Memory B cell (primary cell): ENCODE results near the gene RIMS1.
"Not testable (repeated sequence)": the region's sequence is repeated elsewhere in the genome, so short reads cannot be mapped to it uniquely, and the experiment has no call there.

Experiments used
- ATAC-seq: fragments of 150-1000 bp; cut with Tn5 transposase; 2 replicates; pipeline ENCODE4 v1.10.0; 2021; ENCODE audit warnings: low read depth, mild to moderate bottlenecking, moderate library complexity
- DNase-seq, 2 donors: peaks; one replicate each; pipeline ENCODE4 v3.0.0; 2022; ENCODE audit warnings: low spot score in 2 of 2
- H3K27ac Mint-ChIP-seq: one replicate; pipeline ENCODE4 v1.8.0; 2022; ENCODE audit warnings: mild to moderate bottlenecking, moderate library complexity, mixed read lengths
- H3K27me3 Mint-ChIP-seq: one replicate; pipeline ENCODE4 v1.8.0; 2022; ENCODE audit warnings: mixed read lengths
- H3K36me3 Mint-ChIP-seq: one replicate; pipeline ENCODE4 v1.8.0; 2022; ENCODE audit warnings: mild to moderate bottlenecking, mixed read lengths
- H3K4me1 Mint-ChIP-seq: one replicate; pipeline ENCODE4 v1.8.0; 2022; ENCODE audit warnings: mixed read lengths
- H3K4me3 Mint-ChIP-seq: one replicate; pipeline ENCODE4 v1.8.0; 2022; ENCODE audit warnings: mild to moderate bottlenecking, moderate library complexity, mixed read lengths
- H3K9me3 Mint-ChIP-seq: one replicate; pipeline ENCODE4 v1.8.0; 2022; ENCODE audit warnings: mixed read lengths

The RIMS1 gene

DNA sequence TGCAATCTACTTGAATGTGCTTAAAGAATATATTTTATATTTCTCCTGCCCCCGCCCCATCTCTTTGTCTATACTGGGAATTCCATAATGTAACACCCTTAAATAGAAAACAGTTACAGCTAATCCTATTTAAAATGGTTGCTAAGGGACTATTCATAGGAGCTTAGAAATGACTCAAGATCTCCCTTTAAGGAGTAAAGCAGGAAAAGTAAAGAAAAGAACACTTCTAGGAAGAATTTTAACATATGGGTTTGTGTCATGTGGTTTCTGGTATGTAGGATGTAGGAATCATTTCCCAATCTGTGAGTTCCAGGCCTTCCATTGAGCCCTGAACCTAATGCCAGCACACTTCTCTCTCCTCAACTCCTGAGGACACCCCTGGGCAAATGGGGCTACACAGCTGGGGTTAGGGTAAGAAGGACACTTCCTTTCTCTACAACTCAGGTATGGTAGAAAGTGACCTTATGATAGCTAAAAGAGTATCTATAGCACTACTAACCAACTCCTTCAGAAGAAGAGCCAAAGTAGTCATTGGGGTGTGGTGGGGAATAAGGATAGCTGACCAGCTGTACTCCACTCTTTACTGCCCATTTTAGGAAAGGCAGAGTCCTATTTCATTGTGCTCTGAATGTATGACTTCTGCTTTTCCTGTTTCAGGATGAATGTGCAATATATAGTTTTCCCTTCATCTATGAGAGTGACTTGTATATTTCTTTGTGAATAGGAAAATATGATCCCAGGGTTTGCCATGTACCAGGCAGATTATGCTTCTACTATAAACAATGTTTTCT lies 27.3 kb downstream of the RIMS1 start:
- H3K4me3 Mint-ChIP-seq: no peak overlapping the region
- no peaks in the 10 kb centered on the region for H3K9me3 Mint-ChIP-seq
- DNase-seq (no peak), ATAC-seq (no peak)
- no peak overlapping the region for H3K27ac Mint-ChIP-seq
- H3K27me3 Mint-ChIP-seq: no peaks in the 10 kb centered on the region
- H3K4me1 Mint-ChIP-seq: no peaks in the 10 kb centered on the region
- H3K36me3 Mint-ChIP-seq: no peaks in the 10 kb centered on the region

DNA sequence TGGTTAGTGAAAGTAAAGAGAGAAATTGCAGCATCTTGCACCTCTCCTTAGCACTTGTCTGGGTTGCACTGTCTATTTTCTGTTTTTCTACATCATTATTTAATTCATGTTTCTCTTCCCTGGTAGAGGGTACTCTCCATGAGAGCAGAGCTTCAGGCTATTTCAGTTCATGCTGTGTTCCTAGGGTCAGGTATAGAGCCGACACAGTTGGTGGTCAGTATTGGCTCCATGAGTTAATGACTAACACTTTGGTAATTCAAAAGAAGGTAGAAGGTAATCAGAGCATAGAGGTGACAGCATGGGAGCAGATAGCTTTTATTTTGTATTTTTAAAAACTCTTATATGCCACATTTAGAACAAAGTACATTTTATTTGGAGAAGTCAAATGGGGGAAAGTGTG lies 42.7 kb downstream of the RIMS1 start:
- no peaks in the 10 kb centered on the region for H3K27me3 Mint-ChIP-seq
- H3K9me3 Mint-ChIP-seq: peaks cover 2% of the 10 kb centered on the region
- DNase-seq: no peak
- no peak overlapping the region for H3K4me3 Mint-ChIP-seq
- no peaks in the 10 kb centered on the region for H3K4me1 Mint-ChIP-seq
- no peaks in the 10 kb centered on the region for H3K36me3 Mint-ChIP-seq
- ATAC-seq: no peak
- no peak overlapping the region for H3K27ac Mint-ChIP-seq

DNA sequence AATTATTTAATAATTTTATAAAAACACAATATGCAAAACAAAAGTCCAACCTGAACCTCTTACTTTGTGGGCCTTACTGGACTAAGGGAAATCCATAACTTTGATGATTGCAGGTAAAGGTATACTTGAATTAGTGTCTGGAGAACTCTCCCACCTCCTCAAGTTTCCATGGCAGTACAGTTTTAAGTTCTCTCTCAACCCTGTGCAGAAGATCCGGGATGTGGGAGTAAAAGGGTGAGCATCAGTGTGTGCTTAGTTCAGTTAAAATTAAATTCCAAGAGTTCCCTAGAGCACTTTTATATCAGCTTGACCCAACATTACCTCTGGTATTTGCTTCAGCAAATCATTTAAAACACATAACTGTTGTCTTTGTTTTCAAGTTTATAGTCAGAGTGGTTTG lies 47.5 kb downstream of the RIMS1 start:
- H3K9me3 Mint-ChIP-seq: peaks cover 6% of the 10 kb centered on the region
- H3K27me3 Mint-ChIP-seq: no peaks in the 10 kb centered on the region
- H3K27ac Mint-ChIP-seq: no peak overlapping the region
- no peaks in the 10 kb centered on the region for H3K36me3 Mint-ChIP-seq
- DNase-seq (no peak), ATAC-seq (no peak)
- H3K4me3 Mint-ChIP-seq: no peak overlapping the region
- no peaks in the 10 kb centered on the region for H3K4me1 Mint-ChIP-seq

DNA sequence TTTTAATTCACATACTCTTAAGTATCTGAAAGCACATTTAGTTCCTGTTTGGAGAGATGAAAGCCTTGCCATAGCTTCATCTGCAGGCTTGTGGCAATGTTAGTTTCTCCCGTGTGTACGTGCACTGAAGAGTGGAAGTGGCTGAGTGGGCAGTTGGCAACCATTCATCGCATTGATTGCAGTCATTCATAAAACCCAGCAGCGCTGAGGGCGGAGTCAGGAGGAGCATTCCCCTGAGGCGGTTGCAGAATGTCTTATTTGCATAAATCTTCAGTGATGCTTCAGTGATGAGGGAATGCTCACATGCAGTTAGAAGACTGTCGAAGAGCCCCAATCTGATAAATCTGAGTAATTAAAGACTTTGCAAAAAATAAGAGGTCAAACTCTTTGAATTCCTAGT lies 79.1 kb downstream of the RIMS1 start:
- no peaks in the 10 kb centered on the region for H3K4me1 Mint-ChIP-seq

DNA sequence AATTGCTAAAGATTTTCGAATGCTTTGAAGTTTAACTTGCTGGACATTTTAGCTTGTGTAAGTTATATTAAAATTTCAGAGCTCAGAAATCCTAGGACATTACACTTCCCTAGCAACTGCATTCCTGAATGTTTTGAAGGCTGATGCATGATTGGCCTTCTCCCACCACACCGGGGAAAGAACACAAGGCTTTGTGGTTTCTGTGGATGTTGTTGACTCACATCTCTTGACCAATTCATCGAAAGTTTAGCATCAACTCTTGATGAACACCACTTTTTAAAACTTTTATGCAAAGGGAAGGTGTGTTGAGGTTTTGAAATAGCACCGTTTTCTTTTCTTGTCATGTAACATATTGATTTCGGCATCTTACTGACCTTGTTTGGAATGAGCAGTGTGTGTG lies 81.1 kb downstream of the RIMS1 start:
- no peaks in the 10 kb centered on the region for H3K36me3 Mint-ChIP-seq
- no peaks in the 10 kb centered on the region for H3K4me1 Mint-ChIP-seq
- H3K9me3 Mint-ChIP-seq: peaks cover 6% of the 10 kb centered on the region
- no peak overlapping the region for H3K4me3 Mint-ChIP-seq
- peaks cover 3% of the 10 kb centered on the region for H3K27me3 Mint-ChIP-seq
- ATAC-seq (no peak), DNase-seq (no peak)
- H3K27ac Mint-ChIP-seq: no peak overlapping the region

More for the DNA sequence above, 79.1 kb downstream of the RIMS1 start:
- Mint-ChIP-seq H3K27me3 (peaks cover 3% of the 10 kb centered on the region), H3K27ac (no peak overlapping the region), H3K4me3 (no peak overlapping the region), H3K36me3 (no peaks in the 10 kb centered on the region), H3K9me3 (peaks cover 6% of the 10 kb centered on the region)
- ATAC-seq (no peak), DNase-seq (no peak)

DNA sequence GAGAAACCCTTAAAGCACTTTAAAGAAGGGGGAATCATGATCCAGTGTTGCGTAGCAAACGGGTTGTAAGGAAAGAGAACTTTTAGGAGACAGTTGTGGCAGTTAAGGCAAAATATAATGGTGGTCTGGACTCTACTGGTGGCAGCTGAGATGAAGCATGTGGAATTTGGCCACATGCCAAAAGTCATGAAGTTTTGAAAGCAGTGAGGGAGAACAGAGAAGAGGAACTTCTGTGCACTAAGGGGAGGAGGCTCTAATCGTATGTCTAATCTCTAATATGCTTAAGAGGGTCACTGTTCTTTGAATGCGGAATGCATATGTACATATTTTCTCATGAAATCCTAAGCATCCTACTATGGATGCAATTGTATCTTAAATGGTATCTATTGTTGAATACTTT lies 91.5 kb downstream of the RIMS1 start:
- DNase-seq (no peak), ATAC-seq (no peak)
- Mint-ChIP-seq H3K27me3 (peaks cover under 1% of the 10 kb centered on the region), H3K27ac (no peak overlapping the region), H3K4me1 (no peaks in the 10 kb centered on the region), H3K9me3 (peaks cover 1% of the 10 kb centered on the region), H3K36me3 (no peaks in the 10 kb centered on the region), H3K4me3 (no peak overlapping the region)

DNA sequence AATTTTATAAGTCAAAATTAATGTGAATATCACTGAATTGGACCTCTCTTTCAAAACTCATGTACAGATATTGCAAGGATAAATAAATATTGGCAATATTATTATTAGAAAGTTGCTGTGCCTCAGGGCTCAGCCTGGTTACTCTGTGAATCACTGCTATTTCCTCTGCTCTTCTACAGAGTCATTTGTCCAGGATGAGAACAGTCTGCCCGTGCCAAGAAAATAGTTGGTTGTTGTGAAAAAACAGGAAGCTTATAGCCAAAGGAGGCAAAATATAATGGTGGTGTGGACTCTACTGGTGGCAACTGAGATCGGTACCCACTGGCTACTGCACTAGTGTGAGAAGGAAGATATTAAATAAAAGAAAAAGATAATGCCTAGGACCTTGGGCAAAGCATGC lies 93.6 kb downstream of the RIMS1 start:
- Mint-ChIP-seq H3K27ac (no peak overlapping the region), H3K9me3 (peaks cover 1% of the 10 kb centered on the region), H3K27me3 (peaks cover 2% of the 10 kb centered on the region), H3K4me3 (no peak overlapping the region), H3K4me1 (no peaks in the 10 kb centered on the region), H3K36me3 (no peaks in the 10 kb centered on the region)
- DNase-seq: no peak
- ATAC-seq: no peak

DNA sequence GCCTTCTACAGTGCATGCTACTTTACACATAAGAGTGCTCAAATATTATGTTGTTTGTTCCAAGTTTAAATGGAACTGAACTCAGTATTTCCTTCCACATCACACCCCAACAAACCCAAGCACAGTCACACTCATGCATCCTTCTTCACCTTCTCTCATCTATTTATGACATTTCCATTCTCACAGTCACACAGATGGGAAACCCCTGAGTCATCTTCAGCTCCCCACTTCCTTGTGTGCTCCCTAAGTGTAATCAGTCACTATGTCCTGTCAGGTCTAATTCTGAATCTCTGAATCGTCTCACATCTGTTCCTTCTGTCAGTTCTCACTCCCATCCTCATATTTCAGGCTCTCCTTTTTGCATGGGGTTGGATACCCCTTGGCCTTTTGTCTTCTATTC lies 96.0 kb downstream of the RIMS1 start:
- ATAC-seq: no peak
- H3K27me3 Mint-ChIP-seq: peaks cover 2% of the 10 kb centered on the region
- H3K36me3 Mint-ChIP-seq: no peaks in the 10 kb centered on the region
- no peak overlapping the region for H3K27ac Mint-ChIP-seq
- H3K4me1 Mint-ChIP-seq: no peaks in the 10 kb centered on the region
- no peak overlapping the region for H3K4me3 Mint-ChIP-seq
- DNase-seq: no peak
- H3K9me3 Mint-ChIP-seq: peaks cover 1% of the 10 kb centered on the region

DNA sequence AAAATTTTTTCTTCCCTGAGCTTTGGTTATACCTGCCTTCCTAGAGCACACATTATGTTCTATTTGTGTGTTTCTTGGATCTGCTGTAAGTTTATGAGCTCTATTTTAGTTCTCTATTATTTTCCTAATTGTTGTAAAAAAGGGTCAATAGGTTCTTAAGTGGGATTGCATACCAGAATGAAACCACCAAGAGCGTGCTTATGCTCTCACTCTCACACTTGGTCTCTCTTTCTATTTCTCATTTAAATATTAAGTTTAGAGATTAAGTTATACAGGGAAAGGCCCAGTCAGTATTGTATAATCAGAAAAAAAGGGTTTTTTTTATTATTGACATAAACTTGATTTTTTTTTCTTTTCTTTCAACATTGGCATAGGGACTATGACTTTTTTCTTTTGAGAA lies 96.8 kb downstream of the RIMS1 start:
- no peak for ATAC-seq
- no peak for DNase-seq
- peaks cover 1% of the 10 kb centered on the region for H3K9me3 Mint-ChIP-seq
- H3K4me1 Mint-ChIP-seq: no peaks in the 10 kb centered on the region
- no peak overlapping the region for H3K27ac Mint-ChIP-seq
- no peak overlapping the region for H3K4me3 Mint-ChIP-seq
- peaks cover 2% of the 10 kb centered on the region for H3K27me3 Mint-ChIP-seq
- no peaks in the 10 kb centered on the region for H3K36me3 Mint-ChIP-seq

DNA sequence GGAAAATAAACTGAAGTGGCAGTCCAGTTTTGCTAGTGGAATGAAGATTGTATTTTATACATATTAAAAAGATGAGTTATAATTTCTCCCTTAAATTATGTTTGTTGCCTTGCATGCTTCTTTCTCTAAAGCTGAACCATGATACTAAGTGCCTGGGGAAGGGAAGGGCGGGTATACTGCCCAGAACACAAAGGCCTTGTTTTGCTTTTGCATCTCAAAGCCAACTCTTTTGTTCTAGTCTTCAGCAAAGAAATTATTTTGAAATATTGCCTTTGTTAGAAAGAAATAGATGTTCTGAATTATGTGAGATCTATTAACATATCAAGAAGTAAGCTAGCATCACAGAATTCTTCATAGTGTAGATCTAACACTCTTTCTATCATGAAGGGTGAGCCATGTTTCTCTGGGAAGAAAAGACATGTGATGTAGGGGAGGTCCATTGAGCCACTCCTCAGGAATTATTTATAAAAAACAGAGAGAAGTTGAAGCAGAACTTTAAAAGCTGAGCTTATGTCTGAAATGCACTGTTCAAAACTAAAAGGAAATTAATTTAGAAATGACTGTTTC lies 108.4 kb downstream of the RIMS1 start:
- Mint-ChIP-seq H3K4me3 (no peak overlapping the region), H3K27ac (no peak overlapping the region), H3K4me1 (peaks cover 4% of the 10 kb centered on the region), H3K27me3 (peaks cover 1% of the 10 kb centered on the region), H3K9me3 (peaks cover 3% of the 10 kb centered on the region), H3K36me3 (no peaks in the 10 kb centered on the region)
- DNase-seq: no peak
- no peak for ATAC-seq

DNA sequence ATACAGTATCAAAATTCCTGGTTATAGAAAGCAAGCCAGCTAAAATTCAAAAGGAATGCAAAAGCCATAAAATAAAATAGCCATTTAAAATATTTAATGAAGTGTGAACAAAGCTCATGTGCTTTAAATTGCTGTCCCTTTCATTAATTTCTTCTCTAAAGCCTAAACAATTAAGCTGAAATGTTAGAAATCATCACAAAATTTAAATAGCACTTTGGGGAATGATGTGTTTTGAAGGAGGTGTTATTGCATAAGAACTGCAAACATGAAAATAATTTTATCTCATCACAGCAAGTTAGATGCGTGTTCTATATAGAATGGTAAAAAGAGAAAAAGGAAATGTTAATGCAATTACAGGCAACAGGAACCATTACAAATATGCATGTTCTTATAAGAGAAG lies 111.0 kb downstream of the RIMS1 start:
- H3K4me3 Mint-ChIP-seq: no peak overlapping the region
- DNase-seq (no peak), ATAC-seq (no peak)
- H3K9me3 Mint-ChIP-seq: peaks cover 6% of the 10 kb centered on the region
- H3K27me3 Mint-ChIP-seq: no peaks in the 10 kb centered on the region
- no peaks in the 10 kb centered on the region for H3K36me3 Mint-ChIP-seq
- no peak overlapping the region for H3K27ac Mint-ChIP-seq
- H3K4me1 Mint-ChIP-seq: peaks cover 2% of the 10 kb centered on the region

DNA sequence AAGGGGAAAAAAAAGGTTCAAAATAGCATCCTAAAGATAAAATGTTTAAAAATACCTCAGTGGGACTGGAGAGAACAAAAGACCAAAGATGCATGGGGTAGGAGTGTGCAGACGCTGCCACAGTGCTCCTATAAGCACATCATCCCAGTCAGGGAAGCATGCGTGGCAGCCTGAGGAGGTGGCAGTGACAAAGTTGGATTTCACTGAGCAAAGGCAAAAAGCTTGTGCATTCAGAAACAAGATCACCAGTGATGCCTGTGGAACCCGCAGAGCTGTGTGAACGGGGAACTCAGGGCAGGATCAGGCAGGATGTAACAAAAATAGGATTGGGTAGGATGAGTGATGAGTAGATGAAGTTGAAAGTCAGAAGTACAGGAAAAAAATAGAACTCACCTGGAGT lies 116.1 kb downstream of the RIMS1 start:
- no peaks in the 10 kb centered on the region for H3K4me1 Mint-ChIP-seq
- H3K4me3 Mint-ChIP-seq: no peak overlapping the region
- H3K27me3 Mint-ChIP-seq: no peaks in the 10 kb centered on the region
- ATAC-seq: no peak
- H3K9me3 Mint-ChIP-seq: peaks cover 4% of the 10 kb centered on the region
- no peak overlapping the region for H3K27ac Mint-ChIP-seq
- no peaks in the 10 kb centered on the region for H3K36me3 Mint-ChIP-seq
- DNase-seq: no peak

DNA sequence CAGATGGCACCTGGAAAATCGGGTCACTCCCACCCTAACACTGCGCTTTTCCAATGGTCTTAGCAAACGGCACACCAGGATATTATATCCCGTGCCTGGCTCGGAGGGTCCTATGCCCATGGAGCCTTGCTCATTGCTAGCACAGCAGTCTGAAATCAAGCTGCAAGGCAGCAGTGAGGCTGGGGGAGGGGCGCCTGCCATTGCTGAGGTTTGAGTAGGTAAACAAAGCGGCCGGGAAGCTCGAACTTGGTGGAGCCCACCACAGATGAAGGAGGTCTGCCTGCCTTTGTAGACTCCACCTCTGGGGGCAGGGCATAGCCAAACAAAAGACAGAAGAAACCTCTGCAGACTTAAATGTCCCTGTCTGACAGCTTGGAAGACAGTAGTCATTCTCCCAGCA lies 120.2 kb downstream of the RIMS1 start:
- DNase-seq, H3K4me3 Mint-ChIP-seq, ATAC-seq, H3K27me3 Mint-ChIP-seq, H3K36me3 Mint-ChIP-seq, H3K4me1 Mint-ChIP-seq, H3K27ac Mint-ChIP-seq, H3K9me3 Mint-ChIP-seq: not testable (repeated sequence)

DNA sequence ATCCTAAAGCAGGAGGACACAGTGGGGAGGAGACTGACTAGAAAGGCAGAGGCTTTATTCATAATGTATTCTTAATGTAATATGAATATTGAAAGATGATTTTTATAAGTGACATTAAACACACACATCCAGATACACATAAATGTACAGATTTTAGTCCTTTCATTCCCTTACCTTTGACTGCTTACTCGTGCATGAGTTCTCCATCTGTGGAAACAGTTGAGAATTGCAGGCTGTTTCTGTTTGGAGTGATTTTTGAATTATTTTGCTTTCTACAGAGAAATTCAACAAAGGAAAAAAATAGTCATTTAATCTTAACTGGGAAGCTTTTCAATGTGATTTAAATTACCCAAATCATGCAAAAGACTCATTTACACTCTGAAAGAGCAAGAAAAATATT lies 136.5 kb downstream of the RIMS1 start:
- ATAC-seq: no peak
- H3K27me3 Mint-ChIP-seq: no peaks in the 10 kb centered on the region

DNA sequence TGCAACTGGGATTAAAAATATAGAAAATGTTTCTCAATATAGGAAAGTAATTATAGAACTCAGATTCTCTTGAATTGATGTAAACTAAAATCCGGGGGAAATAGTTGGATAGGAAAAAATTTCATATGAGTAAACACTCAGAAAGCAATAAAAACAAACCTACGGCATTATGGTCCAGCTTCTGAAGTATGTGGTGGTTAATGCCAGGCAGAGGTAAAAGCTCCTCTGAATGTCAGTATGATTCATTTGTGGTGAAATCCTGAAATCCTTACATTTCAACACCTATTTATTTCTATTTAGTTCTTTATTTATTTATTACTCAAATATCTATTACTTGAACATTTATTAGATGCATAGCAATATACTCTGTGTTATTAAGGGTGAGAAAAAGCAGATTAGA lies 145.1 kb downstream of the RIMS1 start:
- Mint-ChIP-seq H3K27me3 (no peaks in the 10 kb centered on the region), H3K4me1 (no peaks in the 10 kb centered on the region), H3K36me3 (no peaks in the 10 kb centered on the region), H3K4me3 (no peak overlapping the region), H3K9me3 (no peaks in the 10 kb centered on the region), H3K27ac (no peak overlapping the region)
- DNase-seq (no peak), ATAC-seq (no peak)

More for the DNA sequence above, 136.5 kb downstream of the RIMS1 start:
- Mint-ChIP-seq H3K9me3 (peaks cover 3% of the 10 kb centered on the region), H3K36me3 (no peaks in the 10 kb centered on the region), H3K4me3 (no peak overlapping the region), H3K27ac (no peak overlapping the region), H3K4me1 (no peaks in the 10 kb centered on the region)
- no peak for DNase-seq
